Measurements from ENCODE around the gene PANK1.

DNA sequence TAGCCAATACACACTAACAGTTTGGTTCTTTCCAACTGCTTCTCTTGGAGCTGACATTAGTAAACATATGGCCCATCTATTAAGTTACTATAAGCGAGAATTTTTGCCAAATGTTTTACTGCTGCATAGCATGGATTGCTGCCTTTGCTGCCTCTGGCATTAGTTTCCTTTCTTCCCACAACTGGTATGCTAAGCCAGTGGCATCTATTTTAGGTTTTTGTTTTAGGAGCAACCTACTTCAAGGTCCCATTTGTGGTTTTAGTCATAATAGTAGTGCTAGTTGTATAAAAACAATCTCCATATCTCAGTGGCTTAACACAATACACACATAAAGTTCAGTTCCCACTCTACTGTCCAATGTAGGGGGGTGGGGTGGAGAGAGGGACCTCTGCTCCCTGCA, 25.9 kb upstream of the PANK1 start:
- TF ChIP-seq POLR2A (IDR thresholded peaks at IDR 0.05; ENCODE audit: low read length), result no peak
- TF ChIP-seq, protein P1, sequence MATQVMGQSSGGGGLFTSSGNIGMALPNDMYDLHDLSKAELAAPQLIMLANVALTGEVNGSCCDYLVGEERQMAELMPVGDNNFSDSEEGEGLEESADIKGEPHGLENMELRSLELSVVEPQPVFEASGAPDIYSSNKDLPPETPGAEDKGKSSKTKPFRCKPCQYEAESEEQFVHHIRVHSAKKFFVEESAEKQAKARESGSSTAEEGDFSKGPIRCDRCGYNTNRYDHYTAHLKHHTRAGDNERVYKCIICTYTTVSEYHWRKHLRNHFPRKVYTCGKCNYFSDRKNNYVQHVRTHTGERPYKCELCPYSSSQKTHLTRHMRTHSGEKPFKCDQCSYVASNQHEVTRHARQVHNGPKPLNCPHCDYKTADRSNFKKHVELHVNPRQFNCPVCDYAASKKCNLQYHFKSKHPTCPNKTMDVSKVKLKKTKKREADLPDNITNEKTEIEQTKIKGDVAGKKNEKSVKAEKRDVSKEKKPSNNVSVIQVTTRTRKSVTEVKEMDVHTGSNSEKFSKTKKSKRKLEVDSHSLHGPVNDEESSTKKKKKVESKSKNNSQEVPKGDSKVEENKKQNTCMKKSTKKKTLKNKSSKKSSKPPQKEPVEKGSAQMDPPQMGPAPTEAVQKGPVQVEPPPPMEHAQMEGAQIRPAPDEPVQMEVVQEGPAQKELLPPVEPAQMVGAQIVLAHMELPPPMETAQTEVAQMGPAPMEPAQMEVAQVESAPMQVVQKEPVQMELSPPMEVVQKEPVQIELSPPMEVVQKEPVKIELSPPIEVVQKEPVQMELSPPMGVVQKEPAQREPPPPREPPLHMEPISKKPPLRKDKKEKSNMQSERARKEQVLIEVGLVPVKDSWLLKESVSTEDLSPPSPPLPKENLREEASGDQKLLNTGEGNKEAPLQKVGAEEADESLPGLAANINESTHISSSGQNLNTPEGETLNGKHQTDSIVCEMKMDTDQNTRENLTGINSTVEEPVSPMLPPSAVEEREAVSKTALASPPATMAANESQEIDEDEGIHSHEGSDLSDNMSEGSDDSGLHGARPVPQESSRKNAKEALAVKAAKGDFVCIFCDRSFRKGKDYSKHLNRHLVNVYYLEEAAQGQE (IDR thresholded peaks at IDR 0.05), result no peak
- TF ChIP-seq EP300 (IDR thresholded peaks at IDR 0.05), result no peak
- TF ChIP-seq JUNB (IDR thresholded peaks at IDR 0.05), result no peak

All from A549 (cell line).